ENCODE results near the gene SGCA.

SGCA gene

GRCh38 chr17:50165867-50166517 lies at the start of gene SGCA:
Gene SGCA (plus strand): TSS chr17:50166005. CDS start chr17:50166041, 36 bp downstream.
- no peak for DNase-seq

DNA sequence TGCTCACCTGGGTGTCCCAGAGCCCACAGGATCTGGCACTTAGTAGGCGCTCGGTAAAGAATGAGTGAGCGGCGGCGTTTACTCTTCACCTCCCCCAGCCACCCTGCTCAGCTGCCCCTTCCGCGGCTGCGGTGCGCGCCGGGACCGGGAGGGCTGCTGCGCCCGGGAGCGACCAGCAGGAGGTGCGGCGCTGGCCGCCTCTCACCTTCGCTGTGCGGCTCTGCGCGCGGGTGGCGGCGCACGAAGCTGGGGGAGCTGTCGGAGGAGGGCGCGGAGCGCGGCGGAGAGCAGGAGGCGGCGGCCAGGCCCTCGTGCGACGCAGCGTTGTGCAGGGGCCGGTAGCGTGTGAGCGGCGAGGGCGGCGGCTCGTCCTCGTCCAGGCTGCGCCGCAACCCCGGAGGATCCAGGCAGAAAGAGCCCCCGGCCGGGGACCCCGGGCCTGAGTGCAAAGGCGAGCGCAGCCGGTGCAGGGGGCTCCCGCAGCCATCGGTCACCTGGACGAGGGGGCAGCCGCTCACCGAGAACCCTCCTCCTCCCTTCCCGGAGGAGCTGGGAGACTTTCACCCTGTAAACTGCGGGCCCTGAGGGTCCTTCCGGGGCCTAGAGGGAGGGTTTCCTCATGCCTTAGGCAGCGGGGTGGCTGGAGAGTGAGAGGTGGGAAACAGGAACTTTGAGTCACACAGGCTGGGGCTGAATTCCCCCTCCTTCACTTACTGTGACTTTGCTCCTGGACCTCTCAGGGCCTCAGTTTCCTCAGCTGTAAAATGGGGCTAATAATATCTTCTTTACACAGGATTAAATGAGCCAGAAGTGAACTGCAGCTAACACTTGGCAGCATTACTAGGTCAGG lies 48.4 kb upstream of the SGCA start:
- no peak for DNase-seq

- DNase-seq = no peak
Measured at GRCh38 chr17:50118076-50118827, 47.6 kb upstream of the SGCA start.

GRCh38 chr17:50118828-50119218 lies 47.0 kb upstream of the SGCA start:
- DNase-seq = no peak

DNA sequence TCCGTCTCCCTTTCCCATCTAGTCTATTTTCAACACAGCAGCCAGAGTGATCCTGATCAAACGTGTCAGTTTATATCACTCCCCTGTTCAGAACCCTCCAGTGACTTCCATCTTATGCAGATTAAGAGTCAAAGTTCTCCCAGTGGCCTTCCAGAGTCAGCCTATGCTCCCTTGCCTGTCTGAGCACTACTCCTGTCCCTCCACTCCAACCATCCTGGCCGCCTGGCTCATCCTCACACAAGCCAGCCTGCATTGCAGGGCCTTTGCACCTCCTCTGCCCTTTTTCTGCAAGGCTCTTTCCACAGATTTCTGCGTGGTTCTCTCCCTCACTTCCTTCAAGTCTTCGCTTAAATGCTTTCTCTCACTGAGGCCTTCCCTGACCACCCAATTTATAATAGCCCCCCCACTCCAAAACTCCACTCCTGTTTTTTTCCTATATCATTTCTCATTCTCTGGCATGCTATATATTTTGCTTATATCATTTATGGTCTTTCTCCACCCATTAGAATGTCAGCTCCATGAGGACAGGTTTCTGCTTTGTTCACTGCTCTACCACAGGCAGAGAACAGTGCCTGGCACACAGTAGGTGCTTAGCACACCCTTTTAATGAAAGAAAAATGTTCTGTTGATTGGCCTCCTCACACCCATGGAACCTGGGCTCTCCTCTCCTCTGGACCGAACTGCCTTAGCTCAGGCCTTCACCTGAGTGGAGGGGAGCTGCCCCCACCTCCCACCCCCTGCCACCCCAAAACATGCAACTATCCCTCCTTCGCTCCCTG lies 45.1 kb upstream of the SGCA start:
- no peak for DNase-seq

GRCh38 chr17:50122945-50123344 lies 42.9 kb upstream of the SGCA start:
- DNase-seq = no peak

- DNase-seq = no peak
Measured at GRCh38 chr17:50123649-50124349, 42.0 kb upstream of the SGCA start.

GRCh38 chr17:50125420-50125997 lies 40.3 kb upstream of the SGCA start:
- no peak for DNase-seq

- DNase-seq = no peak
Measured at GRCh38 chr17:50127697-50128361, 38.0 kb upstream of the SGCA start.

- no peak for DNase-seq
Measured at GRCh38 chr17:50128441-50129352, 37.1 kb upstream of the SGCA start.

GRCh38 chr17:50129353-50129727 lies 36.5 kb upstream of the SGCA start:
- DNase-seq = no peak

DNA sequence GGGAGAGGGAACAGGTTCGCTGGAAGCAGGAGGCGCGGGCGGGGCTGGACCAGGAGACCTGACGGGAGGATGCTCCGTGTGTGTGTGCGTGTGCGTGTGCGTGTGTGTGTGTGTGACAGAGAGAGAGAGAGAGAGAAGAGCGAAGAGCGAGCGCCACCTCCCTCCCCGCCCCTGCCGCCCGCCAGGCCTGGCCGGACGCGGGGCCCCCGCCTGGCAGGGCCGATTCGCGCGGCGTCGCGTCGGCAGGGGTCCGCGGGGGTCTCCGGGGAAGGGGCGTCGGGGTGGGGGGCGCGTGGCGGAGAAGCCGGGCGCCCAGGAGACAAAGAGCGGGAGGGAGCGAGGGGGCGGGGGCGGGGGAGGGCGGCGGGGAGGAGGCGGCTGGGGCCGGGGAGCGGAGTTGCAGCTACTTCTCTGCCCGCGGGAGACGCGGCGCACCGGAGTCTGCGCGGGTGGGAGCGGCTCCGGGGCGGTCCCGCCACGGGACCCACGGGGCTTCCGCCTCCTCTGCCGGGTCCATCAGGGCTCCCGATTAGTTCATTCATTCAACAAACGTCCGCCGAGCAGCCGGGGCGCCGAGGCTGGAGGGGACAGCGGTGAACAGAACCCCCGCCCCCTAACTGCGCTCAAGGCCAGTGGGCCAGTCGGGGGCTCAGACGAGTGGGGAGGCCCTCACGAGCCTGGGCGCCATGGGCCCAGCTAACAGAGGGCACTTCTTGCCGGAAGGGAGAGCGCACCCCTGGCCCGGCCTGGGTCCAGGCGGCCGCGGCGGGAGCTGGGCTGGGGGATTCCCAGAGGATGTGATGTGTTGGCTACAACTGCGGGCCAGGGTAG lies 35.9 kb upstream of the SGCA start, which contains the start of gene SAMD14:
Gene SAMD14 (minus strand): TSS at position 433 of the 831 bp plus-strand sequence. CDS start 5,201 bp downstream, outside the sequence.
- DNase-seq = no peak

- no peak for DNase-seq
Measured at GRCh38 chr17:50130559-50131305, 35.1 kb upstream of the SGCA start.

DNA sequence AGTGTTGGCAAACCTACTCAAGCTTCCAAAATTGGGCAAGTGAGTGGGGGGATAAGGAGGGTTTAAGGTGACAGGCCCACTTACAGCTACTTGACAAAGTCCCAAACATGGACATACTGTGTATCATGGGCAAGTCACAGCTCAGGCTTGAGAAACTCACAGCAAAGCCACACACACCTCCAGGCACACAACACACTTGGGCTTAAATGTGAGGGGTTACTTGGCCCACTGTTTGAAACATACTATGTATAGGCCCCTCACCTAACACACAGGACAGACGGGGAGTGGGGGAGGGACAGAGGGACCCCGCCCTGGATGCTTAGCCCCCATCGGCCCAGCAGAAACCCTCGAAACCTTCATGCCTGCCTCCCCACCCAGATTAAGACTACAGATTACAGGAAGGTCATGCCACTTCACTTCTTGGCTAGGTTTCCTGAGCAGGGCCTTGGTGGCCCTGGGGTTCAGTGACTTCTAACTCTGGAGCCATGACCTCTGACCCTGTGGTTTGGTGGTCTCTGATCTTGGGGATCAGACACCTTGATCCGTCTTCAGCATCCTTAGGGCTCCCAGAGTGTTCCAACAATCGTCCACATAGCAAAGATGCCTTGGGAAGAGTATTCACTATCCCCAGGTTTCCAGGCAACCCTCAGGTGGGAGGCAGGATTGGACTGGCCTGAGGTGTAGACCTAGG lies 33.6 kb upstream of the SGCA start:
- DNase-seq = no peak

- DNase-seq = no peak
Measured at GRCh38 chr17:50133028-50133768, 32.6 kb upstream of the SGCA start.

DNA sequence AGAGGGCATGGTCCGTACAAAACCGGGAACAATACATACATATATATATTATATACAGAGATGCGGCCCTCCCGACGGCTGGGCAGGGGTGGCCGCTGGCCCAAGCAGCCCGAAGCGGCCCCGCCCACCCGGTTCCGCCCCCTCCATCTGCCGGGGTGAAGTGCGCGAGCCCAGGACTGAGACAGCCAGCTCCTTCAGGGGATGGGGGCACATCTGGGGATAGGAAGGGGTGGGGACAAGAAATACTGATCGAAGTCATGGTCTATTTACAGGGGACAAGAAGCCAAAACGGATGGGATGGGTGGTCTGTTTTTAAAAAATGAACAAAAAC lies 32.1 kb upstream of the SGCA start:
- DNase-seq = no peak
